Measurements from ENCODE around the gene PON1.

PON1 gene

DNA sequence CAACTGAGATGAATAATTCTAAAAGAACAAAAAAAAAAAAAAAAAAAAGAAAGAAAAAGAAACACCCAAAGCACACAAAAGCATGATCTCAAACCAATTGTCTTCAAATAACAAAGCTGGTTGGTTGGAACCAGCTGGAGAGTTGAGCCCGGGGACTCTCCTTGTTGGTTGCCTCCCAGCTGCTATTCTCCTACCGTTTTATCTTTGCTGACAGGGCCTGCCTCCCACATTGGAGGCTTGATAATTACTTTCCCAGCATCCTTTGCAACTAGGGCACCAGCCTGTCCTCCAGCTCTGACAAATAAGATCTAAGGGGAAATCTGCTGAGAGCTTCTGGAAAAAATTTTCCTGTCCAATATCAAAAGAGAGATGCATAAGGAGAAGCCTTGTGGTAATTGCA is 6.8 kb downstream of the PON1 start:
- no peak for DNase-seq (ENCODE audit: low read depth)

DNA sequence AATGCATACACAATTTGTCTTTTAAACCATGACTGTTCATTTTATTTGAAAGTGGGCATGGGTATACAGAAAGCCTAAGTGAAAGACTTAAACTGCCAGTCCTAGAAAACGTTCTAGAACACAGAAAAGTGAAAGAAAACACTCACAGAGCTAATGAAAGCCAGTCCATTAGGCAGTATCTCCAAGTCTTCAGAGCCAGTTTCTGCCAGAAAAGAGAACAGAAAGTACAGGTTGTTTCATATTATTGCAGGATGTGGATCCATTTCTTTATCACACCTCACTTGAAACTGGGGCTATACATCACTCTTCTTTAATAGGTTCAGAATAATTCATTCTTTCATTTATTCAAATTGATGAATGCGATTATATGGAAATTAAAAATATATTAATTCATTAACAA is 7.7 kb downstream of the PON1 start:
- DNase-seq (ENCODE audit: low read depth): no peak

DNA sequence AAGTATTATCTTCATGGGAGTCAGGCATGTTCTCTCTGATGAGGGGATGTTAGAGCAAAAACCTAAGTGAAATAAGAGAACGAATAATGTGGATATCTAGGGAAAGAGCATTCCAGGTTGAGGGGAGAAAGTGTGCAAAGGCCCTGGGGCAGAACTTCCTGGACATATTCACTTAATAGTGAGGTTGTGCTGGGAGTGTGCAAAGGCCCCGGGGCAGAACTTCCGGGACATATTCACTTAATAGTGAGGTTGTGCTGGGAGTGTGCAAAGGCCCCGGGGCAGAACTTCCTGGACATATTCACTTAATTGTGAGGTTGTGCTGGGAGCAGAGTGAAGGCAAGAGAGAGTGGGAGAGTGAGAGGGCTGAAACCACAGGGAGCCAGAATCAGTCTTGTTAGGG is 11.8 kb downstream of the PON1 start:
- no peak for DNase-seq (ENCODE audit: low read depth)

DNA sequence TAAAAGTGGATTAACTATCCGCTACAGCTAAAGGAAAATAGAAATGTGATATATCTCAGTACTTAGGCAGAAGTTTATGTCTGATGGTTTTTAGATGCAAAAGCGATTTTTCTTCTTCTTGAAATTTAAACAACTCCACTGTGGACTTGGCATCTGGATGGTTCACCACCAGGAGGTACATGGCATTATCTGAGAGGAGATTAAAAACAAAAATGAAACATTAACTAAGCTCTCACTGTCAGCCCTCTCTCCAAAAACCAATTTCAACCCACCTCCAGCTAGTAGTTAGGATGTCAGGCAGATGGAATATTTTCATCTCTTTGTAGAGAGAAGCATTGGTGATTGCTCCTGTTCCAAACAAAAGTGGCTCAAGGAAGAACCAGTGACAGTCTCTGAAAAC is 12.9 kb downstream of the PON1 start:
- no peak for DNase-seq (ENCODE audit: low read depth)

DNA sequence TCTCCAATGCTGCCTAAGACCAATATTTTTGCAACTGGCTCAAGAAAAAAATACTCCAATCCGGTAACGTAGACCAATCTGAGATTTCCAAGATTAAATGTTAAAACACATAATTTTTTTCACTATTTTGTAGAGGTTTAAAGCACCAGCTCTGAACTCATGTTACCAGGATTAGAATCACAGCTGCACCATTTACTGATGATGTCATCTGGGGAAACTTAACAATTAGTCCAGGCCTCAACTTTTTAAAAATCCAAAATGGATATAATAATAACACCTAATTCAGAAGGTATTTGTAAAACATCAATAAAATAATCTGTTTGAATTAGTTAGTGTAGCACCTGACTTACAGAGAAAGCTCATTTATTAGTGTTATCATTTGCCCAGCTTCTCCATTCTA is 14.4 kb downstream of the PON1 start:
- no peak for DNase-seq (ENCODE audit: low read depth)

DNA sequence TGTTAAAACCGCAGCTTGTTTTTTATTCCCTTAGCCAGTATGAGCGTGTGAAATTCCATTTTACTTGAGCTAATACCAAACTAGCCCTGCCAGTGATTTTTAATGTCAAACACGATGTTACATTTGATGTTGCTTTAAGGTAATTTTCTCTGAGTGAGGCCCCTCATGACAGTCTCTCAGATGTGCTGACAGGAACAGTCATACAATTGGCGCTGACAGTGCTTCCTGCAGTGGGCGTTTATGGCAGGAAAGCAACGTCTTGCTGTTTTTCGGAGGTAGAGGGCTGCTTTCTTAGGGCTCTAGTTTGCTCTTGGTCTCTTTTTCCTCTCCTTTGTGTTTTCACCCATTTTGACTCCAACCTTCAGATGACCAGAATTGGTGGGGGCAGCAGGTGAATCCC is 19.3 kb downstream of the PON1 start:
- DNase-seq (ENCODE audit: low read depth): no peak

DNA sequence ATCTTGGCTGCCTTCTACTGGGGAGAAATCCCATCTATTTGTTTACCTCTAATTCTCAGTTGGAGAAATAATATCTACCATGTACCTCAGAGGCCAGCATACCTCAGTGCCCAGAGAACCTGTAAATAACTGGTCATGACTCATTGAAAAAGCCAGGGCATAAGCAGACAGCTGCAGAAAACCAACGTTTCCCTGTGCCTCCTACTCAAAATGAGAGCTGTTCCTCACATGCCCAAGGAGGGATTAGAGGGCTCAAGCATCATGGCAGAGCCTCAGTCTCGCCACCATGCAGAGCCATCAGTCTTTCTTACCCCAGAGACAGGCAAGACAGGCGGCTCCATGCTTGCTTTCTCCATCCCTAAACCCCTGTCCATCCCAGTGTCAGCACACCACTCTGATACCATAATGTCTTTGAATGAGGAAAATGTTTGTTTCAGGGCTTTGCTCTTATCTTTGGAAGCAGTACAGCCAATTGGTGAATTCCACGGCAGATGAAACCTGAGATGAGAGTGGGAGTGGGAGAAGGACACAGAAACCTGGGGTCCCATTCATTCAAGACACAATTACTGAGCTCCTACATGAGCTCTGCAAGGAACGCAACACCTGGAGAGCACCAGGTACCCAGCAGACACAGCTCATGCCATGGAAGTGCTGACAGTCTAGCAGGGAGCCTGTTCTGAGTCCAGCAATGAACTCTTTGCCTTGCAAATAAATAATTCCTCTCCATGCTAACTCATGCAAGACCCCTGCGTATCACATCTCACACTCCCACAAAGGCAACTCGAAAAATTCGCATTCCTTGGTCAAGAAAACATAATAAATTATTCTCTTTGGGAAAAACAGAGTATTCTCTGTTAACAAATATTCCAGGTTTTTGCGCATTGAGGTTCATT is 21.1 kb downstream of the PON1 start:
- no peak for DNase-seq (ENCODE audit: low read depth)

DNA sequence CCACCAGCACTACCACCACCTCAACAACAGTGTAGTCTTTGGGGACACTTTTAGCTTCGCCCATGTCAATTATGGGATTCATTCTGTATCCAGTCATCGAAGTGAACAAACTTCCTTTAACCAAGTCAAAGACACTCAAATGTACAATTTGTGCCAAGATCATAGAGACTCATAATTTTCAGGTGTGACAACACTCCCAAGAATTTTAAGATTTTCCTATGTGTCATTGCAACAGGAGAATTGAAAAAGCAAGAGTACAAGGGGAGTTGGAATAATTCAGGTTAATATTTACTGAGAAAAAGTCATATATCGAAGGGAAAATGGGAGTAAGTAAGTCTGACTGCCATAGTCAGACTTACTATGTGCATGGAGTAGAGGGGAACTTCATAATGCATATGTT is 26.2 kb downstream of the PON1 start:
- DNase-seq (ENCODE audit: low read depth): no peak

DNA sequence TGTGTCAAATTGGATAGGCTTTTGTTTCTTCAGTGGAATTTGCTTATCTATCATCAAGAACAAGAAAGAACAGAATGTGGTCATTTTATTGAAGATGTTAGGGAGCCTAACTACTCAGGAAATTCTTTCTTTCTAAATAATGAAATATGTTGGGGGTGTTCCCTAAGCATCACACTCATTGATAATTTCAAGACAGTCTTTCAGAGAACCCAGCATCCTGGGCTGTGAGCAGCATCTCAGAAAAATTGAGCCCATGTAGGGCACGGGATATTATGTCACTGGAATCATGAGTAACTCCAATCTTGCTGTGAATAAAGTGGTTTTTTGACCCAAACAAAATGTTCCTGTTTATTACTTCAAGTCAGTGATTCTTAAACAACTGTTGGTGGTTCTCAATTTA is 27.3 kb downstream of the PON1 start:
- no peak for DNase-seq (ENCODE audit: low read depth)

DNA sequence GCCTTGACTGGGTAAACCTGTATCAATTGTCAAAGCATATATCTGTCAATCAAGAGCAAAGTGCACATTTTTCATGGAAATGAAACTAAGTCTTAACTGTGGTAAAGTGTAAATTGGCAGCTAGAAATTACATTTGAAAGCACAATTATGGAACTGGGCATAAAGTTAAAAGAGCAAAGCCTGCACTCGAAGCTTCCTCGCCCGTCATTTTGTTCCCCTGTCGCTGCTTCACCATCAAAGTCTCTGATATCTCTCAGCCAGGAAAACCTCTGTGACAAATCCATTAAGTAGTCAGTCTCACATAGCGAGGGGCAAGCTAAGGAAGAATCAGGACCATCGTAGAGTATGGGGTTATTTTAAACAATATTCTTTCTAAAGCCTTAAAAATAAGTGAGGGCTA is 27.9 kb downstream of the PON1 start:
- no peak for DNase-seq (ENCODE audit: low read depth)

DNA sequence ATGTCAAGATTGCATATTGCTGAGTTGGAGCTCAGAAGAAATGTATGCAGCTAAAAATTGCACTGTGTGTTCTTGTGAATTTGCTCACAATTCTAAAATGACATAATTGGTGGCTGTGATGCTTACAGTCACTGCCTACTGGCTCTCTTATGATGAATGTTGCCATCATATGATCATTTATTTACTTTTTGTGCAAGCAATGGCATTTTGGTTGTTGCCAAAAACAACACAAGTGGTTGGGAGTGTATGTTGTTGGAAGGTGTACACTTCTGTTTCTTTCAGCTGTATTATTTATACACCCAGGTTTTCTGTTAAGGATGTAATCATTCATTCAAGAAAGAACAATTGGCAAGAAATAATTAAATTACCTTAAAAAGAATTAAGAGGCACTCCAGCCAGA is 28.9 kb downstream of the PON1 start:
- no peak for DNase-seq (ENCODE audit: low read depth)

DNA sequence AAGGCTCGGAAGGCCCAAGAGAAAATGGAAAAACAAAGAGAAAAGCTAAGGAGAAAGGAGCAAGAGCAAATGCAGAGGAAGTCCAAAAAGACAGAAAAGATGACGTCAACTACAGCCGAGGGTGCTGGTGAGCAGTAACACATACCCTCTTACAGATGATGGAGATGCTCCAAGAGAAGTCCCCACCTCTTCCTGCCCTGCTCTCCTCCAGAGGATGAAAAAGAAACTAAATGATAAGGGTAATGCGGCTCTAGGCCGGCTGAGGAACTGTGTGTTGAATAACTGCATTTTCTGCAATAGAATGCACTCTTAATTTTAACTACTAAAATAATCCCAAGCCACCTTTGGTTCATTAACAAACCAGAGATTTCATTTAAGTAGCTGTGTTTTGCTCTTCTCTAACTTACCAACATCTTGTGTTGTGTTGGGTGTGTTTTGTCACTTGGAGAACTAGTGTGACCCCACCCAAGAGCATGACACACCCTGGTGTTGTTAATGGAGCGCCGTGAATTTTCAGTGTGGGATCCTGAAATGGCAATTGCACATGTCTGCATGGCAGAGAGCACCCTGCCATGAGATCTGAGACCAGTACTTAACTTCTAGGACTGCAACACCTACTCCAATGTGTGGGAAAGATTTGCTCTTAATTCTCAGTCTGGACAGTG is 34.0 kb downstream of the PON1 start:
- DNase-seq (ENCODE audit: low read depth): no peak

DNA sequence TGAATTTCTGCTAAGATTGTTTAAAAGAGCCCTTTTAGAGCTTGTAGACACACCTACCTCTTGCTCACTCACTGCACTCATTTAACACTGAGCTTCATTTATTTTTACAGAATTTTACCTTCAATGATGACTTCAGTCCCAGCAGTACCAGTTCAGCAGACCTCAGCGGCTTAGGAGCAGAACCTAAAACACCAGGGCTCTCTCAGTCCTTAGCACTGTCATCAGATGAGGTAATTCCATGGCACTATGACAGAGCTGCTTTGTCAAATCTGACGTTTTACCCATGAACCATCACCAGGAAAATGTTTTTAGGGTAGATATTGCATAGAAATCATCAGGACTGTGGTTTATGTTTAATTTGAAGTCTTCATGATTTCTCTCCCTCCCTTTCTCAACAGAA is 38.2 kb downstream of the PON1 start:
- no peak for DNase-seq (ENCODE audit: low read depth)

DNA sequence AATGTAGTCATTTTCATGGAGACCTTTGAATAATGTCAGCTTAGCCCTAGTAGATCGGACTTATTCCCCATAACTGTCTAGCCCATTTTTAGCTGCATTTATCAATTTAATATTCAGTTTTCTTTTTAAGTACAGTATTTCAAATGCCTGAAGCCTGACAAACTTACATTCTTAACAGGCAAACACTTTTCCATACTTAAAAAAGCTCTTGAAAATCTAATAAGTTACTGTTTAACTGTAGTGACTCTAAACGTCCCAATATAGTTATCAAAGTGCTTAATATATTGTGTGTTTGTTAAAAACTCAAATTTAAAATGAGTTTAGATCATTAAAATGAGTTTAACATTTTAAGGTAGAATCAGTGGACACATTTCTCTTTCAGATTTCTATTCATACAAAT is 44.9 kb downstream of the PON1 start:
- DNase-seq (ENCODE audit: low read depth): no peak

DNA sequence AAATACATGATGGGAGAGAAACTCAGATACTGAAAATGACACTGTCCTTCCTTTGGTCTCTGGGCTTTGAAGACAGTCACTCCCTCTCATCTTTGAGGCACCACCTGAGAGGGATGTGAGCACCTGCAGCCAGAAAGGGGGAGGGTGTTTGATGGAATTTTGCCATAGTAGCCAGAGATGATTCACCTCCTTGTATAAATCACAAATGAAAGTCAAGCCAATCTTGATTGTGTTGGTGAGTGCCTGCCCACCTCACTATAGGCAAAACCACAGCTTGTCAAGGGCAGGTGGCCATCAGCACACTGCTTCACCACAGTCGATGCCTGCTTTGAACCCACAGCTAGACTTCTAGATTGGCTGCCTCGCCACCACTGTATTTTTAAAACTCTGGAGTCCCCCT is 48.2 kb downstream of the PON1 start:
- no peak for DNase-seq (ENCODE audit: low read depth)

DNA sequence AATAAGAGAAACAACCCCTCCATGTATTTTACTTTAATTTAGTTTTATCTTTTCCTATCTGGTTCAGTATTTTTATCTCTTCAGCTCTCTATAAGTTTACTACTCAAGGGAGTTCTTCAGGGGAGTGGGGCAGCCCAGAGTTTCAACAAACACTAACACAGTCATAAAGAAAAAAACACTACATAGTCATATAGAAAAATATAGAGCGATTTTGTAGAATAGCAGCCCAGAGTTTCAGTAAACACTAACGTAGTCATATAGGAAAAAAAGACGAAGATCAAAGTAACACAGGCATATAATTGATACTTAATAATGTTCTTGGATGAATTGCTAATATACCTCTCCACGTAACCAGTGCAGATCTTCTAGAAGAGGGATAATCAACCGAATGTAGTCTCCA is 54.7 kb downstream of the PON1 start:
- DNase-seq (ENCODE audit: low read depth): no peak

DNA sequence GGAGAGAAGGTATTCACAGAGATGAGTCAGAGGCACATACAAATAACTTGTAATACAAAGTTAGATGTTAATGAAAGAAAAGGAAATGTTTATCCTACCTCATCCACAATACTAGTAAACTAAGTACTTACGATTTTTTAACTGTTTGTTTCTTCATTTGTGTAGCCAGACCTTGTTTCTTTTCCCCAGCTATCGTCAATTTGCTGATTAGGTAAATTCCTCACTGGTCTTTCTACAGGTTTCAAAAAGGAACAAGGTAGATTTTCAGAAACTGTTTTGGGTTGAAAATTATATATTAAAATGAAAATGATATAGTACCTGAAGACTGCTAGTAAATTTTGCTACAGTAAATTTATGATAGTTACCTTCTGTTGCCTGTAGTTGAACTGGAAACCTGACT is 56.6 kb downstream of the PON1 start:
- DNase-seq (ENCODE audit: low read depth): no peak

DNA sequence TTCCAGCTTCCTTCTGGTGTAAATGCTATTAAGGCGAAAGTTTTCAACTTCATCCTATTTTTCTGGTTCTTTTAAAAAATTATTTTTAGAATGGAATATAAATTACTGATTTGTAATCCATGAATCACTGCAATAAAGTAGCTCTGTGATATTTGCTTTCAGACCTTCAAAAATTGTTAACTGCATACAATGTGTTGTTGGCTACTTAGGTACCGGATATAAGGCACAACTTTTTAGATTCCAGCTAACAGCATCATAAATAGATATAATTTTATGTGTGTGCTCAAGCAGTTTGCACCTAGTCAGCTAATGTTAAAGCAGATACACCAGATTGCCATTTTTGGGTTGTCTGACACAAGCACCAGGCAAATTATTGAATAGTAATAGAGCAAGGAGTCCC is 58.7 kb downstream of the PON1 start:
- no peak for DNase-seq (ENCODE audit: low read depth)

DNA sequence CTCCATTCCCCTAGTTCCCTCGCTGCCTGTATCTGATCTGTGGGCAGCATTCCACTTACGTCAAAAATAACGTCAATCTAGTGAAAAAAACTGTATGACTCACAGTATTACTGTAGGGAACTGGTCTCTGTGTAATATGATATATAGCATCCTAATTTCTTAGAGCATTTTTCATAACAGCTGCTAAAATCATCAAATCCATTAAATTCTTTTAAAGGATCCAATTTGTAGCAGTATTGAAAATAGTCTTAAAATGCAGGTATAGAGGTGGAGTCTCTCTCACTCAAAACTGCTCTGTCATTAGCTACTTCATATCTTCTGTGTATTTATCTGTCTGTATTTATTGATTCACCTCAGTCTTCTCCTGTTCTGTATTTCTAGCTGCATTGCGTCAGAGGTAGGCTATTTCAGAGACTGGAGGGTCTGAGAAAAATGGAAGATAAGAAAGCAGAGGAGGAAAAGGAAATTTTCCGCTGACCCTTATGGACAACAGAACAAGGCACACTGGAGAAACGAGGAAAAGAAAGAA is 59.9 kb downstream of the PON1 start:
- no peak for DNase-seq (ENCODE audit: low read depth)

DNA sequence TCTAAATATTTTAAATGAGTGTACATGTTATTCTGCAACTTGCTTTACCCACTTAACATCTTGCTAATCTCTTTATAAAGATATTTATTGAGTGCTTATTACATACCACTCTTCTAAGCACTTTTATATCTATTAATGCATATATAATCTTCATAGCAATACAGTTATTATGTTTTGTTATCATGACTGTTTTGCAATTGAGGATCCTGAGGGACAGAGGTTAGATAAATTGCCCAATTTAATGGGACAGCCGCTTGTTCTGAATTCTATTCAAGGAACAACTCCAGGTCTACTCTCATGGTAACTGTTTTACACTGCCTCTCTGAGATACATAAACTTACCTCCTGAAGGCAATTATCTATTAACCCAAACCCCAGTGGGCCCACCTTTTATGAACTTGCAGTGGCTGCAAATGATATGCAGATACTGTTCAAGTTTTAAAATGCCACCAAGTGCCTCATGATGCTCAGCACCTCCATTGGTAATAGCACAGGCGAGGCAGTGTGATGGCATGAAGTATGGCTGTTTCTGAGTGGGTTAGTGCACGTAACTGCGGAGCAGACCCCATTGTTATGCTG is 60.5 kb downstream of the PON1 start:
- DNase-seq (ENCODE audit: low read depth): no peak

DNA sequence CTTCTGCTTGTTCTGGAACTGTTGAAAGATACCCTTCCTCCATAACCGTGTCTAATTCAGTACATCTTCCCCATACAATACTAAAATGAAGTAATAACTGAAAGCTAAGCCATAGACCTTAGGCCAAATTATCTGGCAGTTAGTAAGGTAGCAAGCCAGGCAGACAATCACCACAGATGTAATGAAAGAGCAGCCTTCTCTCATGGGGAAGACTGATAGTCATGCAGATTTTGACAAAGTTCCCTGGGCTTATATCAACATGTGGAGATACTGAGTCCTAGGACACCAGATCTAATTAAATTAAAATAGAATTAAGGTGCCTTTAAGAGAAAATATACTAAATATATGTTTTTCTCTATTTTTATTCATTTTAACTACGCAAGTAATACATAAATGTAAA is 61.5 kb downstream of the PON1 start:
- no peak for DNase-seq (ENCODE audit: low read depth)

DNA sequence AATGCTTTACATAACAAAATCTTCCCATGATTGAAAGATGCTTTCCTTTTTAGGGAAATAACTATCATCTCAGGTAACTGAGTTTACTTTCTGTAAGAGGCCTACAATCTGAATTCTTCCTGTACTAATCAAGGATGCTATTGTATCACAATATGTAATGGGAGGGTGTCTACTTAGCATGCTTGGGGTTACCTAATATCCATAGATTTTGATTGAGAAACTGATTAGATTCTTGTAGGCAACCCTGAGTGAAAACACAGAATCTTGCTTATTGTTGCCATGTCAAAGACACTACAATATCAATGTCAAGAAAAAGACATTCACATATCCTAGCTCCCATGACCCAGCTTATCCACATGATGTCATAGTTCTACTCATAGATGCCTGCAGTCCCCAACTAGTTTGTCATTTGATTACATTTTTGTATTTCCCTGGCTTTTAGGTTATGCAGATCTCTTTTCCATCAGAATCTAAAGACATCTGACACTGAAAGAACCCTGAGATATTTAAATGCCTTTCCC is 62.4 kb downstream of the PON1 start:
- no peak for DNase-seq (ENCODE audit: low read depth)

DNA sequence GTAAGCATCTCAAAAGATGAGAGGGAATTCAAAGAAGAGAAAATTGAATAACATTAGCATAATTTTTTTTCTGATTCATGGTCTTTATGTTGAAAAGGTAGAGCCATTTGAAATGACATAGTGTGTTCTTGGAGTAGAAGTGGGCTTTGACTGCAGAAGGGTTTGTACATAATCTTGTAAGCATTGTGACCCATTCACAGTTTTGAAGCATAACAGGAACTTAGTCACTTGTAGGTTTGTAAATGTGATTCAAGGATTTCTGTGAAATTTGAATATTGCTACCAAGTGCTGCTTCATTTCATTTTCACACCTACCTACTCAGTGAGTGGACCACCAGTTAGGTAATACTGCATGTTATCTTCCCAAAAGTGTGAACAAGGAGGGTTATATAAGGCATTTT is 68.6 kb downstream of the PON1 start:
- DNase-seq (ENCODE audit: low read depth): no peak

Measured in T-helper 22 cell (primary cell).